Breast epithelium (tissue), 4 donors: Measurements from ENCODE around the gene SYT7. TPM values are rescaled to one million over a fixed set of nuclear protein-coding genes. Genes with fewer than 3 reads are reported as not detected.

ENCODE experiments used
- DNase-seq, 2 donors: peaks; one replicate each; pipeline ENCODE4 v3.0.0-alpha.2; 2019; ENCODE audit warnings: low spot score in 2 of 2
- H3K27ac ChIP-seq, 2 donors: fragments of 200-600 bp; sonication (generic) in 1 of 2; one replicate each; pipeline ENCODE4 v1.5.1; 2016 to 2019; ENCODE audit warnings: mild to moderate bottlenecking in 1 of 2
- H3K27me3 ChIP-seq, 2 donors: fragments of 200-600 bp; sonication (generic) in 1 of 2; one replicate each; pipeline versions ENCODE4 v1.5.1 to v1.6.0; 2017 to 2019; ENCODE audit warnings: control low read depth in 1 of 2, mild to moderate bottlenecking in 1 of 2
- H3K36me3 ChIP-seq: fragments of 200-600 bp; one replicate; pipeline ENCODE4 v1.5.1; 2019
- H3K4me1 ChIP-seq, 2 donors: fragments of 200-600 bp; sonication (generic); one replicate each; pipeline ENCODE4 v1.5.1; 2016 to 2019; ENCODE audit warnings: control low read depth in 1 of 2
- H3K4me3 ChIP-seq, 3 donors: fragments of 200-600 bp; sonication (generic); 1 replicate in 2 of 3; 2 replicates in 1 of 3; pipeline ENCODE4 v1.5.1; 2016 to 2019; ENCODE audit warnings: mild to moderate bottlenecking in 3 of 3, moderate library complexity in 2 of 3
- H3K9me3 ChIP-seq, 2 donors: fragments of 200-600 bp; sonication (generic) in 1 of 2; one replicate each; pipeline ENCODE4 v1.5.1; 2016 to 2019; ENCODE audit warnings: control low read depth in 1 of 2
- POLR2A ChIP-seq: fragments of 450-650 bp; IDR thresholded peaks from one replicate; pipeline ENCODE4 v1.6.1; 2016; ENCODE audit warnings: antibody characterized with exemption, mild to moderate bottlenecking, moderate library complexity
- POLR2AphosphoS5 ChIP-seq, 3 donors: sonication (generic); formaldehyde crosslinking; IDR thresholded peaks; one replicate each; pipeline ENCODE4 v1.6.1; 2017; ENCODE audit warnings: antibody characterized with exemption in 3 of 3
- intact Hi-C: fragments of 100-400 bp; cut with DNase I; formaldehyde crosslinking; loops from one replicate; pipeline ENCODE4 v1.15.1; 2023; ENCODE audit warnings: low total_unique reads
- total RNA-seq, 3 donors: library from RNA; depleted of rRNA; stranded (reverse); fragments of >200 nt; gene quantifications; one replicate each; pipeline ENCODE4 v1.1.0, GENCODE V29; 2016
- TF ChIP-seq, protein P1 (sequence below), 3 donors: fragments of 450-650 bp; IDR thresholded peaks; one replicate each; pipeline ENCODE4 v1.5.1; 2016 to 2017; ENCODE audit warnings: antibody characterized with exemption in 3 of 3, mild to moderate bottlenecking in 3 of 3, moderate library complexity in 3 of 3

Gene SYT7
- total RNA-seq, 3 donors from 2014 or later, result 1.9 to 11.7 (median 10.8) TPM

DNA sequence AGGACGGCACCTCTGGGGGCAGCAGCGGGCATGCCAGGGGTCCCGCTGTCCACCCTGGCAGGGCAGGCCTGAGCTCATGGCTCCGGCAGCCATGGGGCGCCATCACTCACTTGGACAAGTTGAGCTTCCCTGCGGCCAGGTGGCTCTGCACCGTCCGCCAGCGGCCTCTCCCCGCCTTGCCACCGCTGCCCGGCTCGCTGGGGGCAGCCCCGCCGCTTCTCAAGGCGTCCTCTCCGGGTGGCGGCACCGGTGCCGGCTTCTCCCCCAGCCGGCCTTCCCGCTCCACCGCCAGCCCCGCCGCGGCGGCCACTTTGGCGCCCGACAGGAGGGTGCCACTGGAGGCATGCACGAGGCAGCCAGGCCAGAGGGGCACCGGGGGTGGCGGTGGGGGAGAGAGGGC lies 35.0 kb downstream of the SYT7 start:
- Histone ChIP-seq H3K4me1 (no peaks in the 10 kb centered on the region), H3K9me3 (no peaks in the 10 kb centered on the region), H3K27me3 (no peaks in the 10 kb centered on the region), H3K36me3 (no peaks in the 10 kb centered on the region), H3K27ac (no peak overlapping the region), H3K4me3 (no peak overlapping the region)
- no peak for DNase-seq
- intact Hi-C loops, result no loop called here
- no peak for TF ChIP-seq POLR2AphosphoS5 (IDR thresholded peaks at IDR 0.05)
- no peak for TF ChIP-seq POLR2A
- TF ChIP-seq, protein P1, sequence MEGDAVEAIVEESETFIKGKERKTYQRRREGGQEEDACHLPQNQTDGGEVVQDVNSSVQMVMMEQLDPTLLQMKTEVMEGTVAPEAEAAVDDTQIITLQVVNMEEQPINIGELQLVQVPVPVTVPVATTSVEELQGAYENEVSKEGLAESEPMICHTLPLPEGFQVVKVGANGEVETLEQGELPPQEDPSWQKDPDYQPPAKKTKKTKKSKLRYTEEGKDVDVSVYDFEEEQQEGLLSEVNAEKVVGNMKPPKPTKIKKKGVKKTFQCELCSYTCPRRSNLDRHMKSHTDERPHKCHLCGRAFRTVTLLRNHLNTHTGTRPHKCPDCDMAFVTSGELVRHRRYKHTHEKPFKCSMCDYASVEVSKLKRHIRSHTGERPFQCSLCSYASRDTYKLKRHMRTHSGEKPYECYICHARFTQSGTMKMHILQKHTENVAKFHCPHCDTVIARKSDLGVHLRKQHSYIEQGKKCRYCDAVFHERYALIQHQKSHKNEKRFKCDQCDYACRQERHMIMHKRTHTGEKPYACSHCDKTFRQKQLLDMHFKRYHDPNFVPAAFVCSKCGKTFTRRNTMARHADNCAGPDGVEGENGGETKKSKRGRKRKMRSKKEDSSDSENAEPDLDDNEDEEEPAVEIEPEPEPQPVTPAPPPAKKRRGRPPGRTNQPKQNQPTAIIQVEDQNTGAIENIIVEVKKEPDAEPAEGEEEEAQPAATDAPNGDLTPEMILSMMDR (IDR thresholded peaks at IDR 0.05), result no peak

DNA sequence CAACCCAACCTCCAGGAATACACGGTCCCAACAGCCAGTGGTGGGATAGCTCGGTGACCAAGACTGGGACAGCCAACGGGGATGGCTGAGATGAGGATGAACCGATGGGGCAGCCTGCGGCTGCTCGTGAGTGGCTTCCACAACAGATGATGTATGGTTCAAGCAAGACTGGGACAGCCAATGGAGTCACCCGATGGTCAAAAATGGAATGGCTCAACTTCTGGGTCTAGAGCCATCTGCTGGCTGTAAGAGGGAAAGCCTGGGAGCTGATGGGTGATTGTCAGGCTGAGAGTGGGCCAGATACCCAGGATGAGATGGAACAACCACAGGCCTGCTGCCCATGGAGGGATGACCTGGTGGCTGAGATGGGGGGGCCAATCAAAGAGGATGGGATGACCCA lies 35.5 kb downstream of the SYT7 start:
- H3K4me3 ChIP-seq, result no peak overlapping the region
- no peaks in the 10 kb centered on the region for H3K4me1 ChIP-seq
- H3K36me3 ChIP-seq, result no peaks in the 10 kb centered on the region
- H3K27me3 ChIP-seq, result no peaks in the 10 kb centered on the region
- intact Hi-C loops, result no loop called here
- no peak for DNase-seq
- H3K27ac ChIP-seq, result no peak overlapping the region
- TF ChIP-seq, protein P1 (IDR thresholded peaks at IDR 0.05), result no peak
- TF ChIP-seq POLR2A (no peak), POLR2AphosphoS5 (IDR thresholded peaks at IDR 0.05) (no peak)
- H3K9me3 ChIP-seq, result no peaks in the 10 kb centered on the region

DNA sequence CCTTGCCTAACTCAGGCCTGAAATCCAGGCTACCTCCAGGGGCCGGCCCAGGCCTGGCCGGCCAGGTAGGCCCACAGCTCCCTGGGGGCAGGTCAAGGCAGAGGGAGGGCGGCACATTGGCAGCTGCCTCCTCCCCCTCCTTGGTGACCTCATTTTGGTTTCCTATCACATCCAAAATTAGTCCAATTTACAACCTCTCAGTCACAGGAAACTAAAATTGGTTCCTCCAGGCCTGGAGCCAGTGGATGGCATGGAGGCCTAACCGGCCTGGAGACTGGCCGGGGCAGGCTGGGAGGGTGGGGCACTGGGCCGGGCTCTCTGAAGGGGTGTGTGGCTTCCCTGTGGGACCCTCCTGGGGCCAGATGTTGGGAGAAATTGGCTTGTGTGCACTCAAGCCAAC lies 36.4 kb downstream of the SYT7 start:
- Histone ChIP-seq H3K27ac (no peak overlapping the region), H3K27me3 (no peaks in the 10 kb centered on the region), H3K4me1 (no peaks in the 10 kb centered on the region), H3K4me3 (no peak overlapping the region), H3K36me3 (no peaks in the 10 kb centered on the region), H3K9me3 (no peaks in the 10 kb centered on the region)
- intact Hi-C loops, result no loop called here
- TF ChIP-seq POLR2A (no peak), POLR2AphosphoS5 (IDR thresholded peaks at IDR 0.05) (no peak)
- TF ChIP-seq, protein P1 (IDR thresholded peaks at IDR 0.05), result no peak
- DNase-seq, result no peak

DNA sequence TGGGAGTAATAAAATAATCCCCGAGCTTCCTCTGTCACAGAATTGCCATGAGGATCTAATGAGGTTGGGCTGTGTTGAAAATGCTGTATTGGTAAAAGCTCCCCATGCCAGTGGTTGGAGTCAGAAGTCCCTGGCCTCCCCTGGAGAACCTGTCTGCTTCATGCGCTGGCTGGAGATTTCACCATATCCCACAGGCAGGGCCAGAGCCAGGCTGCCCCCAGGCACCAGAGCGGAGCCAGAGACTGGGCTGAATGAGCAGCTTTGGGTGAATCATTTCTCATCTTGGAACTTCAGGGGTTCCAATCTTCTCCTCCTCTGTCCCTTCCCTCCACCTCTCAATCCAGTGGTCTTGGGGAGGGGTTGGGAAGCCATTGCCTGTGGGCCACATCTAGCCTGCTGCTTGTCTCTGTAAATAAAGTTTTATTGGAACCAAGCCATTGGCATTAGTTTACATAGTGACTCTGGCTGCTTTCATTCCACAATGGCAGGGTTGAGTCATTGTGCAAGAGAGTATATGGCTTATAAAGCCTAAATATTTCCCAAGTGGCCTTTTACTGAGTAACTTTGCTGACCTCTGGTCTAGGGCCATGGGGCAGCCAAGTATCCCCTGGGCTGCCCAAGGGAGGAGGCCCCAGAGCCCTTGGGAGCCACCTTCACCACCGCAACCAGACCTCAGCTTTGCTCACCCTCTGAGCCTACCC lies 37.1 kb downstream of the SYT7 start:
- no peaks in the 10 kb centered on the region for H3K9me3 ChIP-seq
- no peak overlapping the region for H3K4me3 ChIP-seq
- TF ChIP-seq POLR2AphosphoS5 (IDR thresholded peaks at IDR 0.05), result no peak
- TF ChIP-seq POLR2A, result no peak
- TF ChIP-seq, protein P1 (IDR thresholded peaks at IDR 0.05), result no peak
- H3K27me3 ChIP-seq, result no peaks in the 10 kb centered on the region
- intact Hi-C loops, result no loop called here
- H3K27ac ChIP-seq, result no peak overlapping the region
- no peaks in the 10 kb centered on the region for H3K36me3 ChIP-seq
- H3K4me1 ChIP-seq, result no peaks in the 10 kb centered on the region
- DNase-seq, result no peak

DNA sequence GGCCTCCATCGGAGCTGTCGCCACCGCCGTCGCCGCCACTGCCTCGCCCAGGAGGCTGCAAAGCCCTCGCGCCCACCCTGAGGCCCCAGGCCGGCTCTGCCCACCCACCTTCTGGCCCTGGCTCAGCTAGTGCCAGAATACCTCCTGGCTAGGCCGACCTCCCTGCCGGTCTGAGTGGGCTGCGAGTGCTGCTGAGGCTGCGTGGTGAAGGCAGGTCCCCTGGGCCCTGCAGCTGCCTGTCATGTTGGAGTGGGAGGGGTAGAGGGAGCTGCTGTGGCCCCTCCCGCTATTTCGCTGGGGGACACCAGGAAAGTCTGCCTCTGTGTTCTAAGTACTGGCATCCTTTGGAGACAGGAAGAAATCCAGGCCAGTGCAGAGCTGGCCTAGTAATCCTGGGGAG lies 38.2 kb downstream of the SYT7 start:
- no peak for DNase-seq
- intact Hi-C loops, result no loop called here
- H3K27ac ChIP-seq, result no peak overlapping the region

More for the DNA sequence above, 38.2 kb downstream of the SYT7 start:
- no peaks in the 10 kb centered on the region for H3K4me1 ChIP-seq
- H3K36me3 ChIP-seq, result no peaks in the 10 kb centered on the region
- H3K9me3 ChIP-seq, result no peaks in the 10 kb centered on the region
- H3K4me3 ChIP-seq, result no peak overlapping the region
- H3K27me3 ChIP-seq, result no peaks in the 10 kb centered on the region
- TF ChIP-seq POLR2AphosphoS5 (IDR thresholded peaks at IDR 0.05) (no peak), POLR2A (no peak)
- TF ChIP-seq, protein P1 (IDR thresholded peaks at IDR 0.05), result no peak
